Measurements from ENCODE around the gene FNBP1.
A peak's percentile ranks its signal among the peaks of the same experiment; 100 is the strongest.
"Not testable (repeated sequence)": the region's sequence is repeated elsewhere in the genome, so short reads cannot be mapped to it uniquely, and the experiment has no call there.

FNBP1 gene

DNA sequence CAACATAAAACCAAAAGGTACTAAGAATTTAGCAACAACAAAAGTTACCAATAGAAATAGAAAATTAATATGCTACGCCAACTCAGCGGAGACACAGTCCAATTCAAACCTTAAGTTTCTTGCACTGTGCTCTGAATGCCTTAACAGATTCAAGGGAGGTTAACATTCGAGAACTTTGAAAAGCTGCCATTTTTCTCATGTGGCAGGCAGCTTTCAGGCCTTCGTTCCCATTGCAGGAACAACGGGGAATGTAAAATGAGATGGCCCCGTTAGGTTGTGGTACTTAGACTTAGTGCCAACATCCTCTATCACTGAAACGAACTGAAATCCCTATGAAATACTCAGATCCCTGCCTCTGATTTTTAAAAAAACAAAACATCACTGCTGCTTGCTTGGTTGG, 22.4 kb downstream of the FNBP1 start:
- no peak for DNase-seq

DNA sequence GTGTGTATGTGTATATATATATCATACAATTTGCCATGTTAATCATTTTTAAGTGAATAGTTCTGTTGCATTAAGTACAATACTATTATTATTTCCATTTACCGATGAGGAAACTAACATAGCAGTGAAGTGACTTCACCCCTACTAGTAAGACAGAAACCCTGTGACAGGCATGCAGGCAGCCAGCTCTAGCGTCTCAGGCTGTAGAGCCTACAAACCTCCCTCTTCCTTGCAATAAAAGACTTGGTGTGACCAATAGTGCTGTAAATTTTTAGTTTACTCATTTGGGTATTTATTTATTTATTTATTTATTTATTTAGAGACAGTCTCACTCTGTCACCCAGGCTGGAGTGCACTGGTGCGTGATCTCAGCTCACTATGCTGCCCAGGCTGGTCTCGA, 24.7 kb downstream of the FNBP1 start:
- no peak for DNase-seq

DNA sequence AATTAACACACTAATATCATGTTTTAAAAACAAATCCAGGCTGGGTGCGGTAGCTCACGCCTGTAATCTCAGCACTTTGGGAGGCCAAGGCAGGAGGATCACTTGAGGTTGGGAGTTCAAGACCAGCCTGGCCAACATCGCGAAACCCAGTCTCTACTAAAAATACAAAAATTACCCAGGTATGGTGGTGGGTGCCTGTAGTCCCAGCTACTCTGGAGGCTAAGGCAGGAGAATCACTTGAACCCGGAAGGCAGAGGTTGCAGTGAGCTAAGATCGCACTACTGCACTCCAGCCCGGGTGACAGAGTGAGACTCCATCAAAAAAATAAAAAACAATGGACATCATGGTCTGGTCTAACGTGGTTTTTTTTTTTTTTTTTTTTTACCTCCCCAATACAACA, 25.5 kb downstream of the FNBP1 start:
- DNase-seq: not testable (repeated sequence)

DNA sequence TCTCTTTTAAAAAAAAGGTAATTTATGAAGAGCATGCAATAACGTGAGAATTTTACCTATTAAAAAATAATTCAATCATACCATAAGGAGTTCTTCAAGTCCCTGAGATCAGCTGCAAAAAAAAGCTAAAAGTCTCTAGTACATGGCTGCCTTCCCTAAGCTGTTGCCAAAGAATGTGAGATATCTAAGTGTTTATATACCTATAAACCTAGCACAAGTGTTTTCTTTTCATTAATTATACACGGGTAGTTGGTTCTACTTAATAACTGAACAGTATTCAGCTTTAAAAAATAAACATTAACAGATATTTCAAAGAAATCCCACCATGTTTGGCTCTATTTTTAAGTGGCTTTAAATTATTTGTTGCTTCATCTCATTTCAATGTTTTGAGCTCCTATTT, 25.9 kb downstream of the FNBP1 start:
- DNase-seq: no peak

DNA sequence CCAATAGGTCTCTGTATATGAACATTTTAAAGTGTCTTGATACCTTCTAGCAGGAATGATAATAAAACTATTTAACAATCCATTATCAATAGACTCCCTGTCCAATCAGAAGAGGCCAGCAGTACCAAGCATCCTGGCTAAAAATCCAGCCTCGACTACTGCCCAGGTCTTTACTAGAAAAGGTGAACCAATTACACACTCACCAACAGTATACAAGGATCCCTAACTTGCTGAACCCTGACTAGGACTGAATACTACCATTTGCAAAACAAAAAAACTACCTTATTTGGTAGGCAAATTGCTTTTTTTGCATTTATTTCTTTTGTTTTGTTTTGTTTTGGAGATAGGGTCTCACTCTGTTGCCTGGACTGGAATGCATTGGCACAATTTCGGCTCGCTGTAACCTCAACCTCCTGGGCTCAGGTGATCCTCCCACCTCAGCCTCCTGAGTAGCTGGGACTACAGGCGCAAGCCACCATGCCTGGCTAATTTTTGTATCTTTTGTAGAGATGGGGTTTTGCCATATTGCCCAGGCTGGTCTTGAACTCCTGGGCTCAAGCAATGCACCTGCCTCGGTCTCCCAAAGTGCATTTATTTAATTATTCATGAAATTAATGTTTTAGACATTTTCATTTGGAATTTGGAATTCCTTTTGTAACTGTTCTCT, 27.5 kb downstream of the FNBP1 start:
- no peak for DNase-seq

DNA sequence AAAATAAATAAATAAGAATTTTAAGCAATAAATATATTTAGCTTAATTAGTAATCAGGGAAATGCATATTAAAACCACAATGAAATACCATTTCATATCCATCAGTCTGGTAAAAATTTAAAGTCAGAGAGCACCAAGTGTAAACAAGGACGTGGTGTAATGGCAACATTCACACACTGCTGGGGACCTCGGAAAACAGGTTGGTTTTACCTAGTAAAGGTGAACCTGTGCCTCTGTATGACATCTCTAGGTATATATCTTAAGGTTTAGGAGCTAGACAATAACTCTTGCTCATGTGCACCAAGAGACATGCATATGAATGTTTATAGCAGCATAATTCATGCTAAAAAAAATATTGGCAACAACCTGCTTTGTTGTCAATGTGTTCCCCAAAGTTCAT, 29.7 kb downstream of the FNBP1 start:
- no peak for DNase-seq

DNA sequence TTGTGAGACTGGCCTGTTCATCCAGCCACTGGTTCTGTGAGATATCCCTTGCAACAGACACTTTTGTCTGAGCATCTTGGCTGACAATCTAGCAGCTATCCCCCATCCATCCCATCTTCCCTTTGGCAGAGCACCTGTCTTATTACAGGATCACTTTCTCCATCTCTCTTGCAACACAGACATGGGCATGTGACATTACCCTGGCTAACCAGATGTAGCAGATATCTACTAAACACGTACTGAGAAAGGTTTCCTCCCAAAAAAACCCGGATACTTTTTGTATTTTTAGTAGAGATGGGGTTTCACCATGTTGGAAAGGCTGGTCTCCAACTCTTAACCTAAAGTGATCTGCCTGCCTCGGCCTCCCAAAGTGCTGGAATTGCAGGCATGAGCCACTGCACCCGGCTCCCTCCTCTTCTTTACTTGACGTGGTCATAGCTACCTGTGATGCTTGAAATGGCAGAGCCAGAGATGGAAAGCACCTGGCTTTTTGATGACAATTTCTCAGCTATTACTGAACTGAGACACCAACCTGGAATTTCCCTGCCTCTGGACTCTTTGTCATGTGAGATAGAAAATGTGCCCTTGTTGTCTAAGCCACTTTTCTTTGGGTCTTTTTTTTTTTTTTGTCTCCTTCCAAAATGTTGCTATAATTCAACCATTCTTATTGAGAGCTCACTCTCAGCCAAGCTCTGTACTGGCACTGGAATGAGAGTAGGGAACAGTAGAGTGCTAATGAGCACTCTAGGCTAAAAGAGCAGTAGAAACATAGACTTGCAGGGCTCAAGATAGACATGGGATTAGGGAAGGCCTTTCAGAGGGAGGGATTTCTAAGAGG, 32.6 kb downstream of the FNBP1 start:
- peak; percentile 26 to 41 for DNase-seq

DNA sequence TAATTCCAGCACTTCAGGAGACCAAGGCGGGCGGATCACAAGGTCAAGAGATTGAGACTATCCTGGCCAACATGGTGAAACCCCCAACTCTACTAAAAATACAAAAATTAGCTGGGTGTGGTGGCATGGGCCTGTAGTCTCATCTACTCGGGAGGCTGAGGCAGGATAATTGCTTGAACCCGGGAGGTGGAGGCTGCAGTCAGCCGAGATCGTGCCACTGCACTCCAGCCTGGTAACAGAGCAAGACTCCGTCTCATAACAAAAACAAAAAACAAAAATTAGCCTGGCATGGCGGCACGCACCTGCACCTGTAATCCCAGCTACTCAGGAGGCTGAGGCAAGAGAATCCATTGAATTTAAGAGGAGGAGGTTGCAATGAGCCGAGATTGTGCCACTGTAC, 33.4 kb downstream of the FNBP1 start:
- DNase-seq: not testable (repeated sequence)

DNA sequence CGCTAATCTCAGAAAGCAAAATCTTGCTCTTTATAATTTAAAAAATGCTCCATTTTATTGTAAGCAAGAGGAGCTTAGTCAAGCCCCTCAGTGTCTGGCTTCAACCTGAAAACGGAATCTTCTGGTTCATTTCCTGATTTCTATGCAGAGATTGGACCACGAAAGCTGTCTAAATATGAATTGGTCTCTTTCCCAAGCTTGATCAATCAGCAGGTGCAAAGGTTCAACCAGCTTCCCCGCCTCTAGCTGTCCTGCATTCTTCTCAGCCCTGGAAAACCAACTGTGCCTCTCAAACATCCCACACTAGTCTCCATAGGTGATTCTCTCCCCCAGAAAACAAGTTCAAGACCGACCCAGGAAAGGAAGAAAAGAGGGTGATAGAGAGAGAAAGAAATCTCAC, 34.5 kb downstream of the FNBP1 start:
- DNase-seq: no peak

DNA sequence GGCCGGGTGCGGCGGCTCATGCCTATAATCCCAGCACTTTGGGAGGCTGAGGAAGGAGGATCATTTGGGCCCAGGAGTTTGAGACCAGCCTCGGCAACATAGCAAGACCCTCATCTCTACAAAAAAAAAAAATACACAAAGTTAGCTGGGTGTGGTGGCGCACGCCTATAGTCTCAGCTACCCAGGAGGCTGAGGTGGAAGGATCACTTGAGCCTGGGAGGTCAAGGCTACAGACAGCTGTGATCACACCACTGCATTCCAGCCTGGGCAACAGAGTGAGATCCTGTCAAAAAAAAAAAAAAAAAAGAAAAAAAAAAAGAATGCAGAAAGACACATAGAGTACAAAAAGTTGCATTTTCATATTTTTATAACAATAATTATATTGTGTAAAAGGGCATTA, 36.0 kb downstream of the FNBP1 start:
- DNase-seq: not testable (repeated sequence)

DNA sequence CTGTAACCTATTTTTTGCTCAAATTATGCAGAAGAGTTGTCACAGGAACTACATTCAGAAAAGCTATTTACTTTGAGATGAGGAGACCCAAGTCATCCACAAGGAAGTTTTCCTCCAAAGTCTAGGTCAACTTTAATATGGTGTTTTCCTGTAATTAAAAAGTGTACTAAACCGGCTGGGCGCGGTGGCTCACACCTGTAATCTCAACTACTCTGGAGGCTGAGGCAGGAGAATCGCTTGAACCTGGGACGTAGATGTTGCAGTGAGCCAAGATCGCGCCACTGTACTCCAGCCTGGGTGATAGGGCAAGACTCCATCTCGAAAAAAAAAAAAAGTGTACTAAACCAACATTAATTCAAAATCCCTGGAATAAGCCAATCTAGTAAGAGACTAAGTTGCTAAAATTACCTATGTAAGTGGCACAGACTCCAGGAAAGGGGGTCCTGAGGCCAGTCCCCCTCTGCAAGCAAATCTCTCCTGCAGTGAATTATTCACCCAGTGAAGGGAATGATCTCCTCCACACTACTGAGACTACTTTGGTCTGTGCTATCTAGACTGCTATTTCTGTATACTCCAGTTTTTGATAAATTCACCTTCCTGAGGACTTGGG, 38.9 kb downstream of the FNBP1 start:
- no peak for DNase-seq

DNA sequence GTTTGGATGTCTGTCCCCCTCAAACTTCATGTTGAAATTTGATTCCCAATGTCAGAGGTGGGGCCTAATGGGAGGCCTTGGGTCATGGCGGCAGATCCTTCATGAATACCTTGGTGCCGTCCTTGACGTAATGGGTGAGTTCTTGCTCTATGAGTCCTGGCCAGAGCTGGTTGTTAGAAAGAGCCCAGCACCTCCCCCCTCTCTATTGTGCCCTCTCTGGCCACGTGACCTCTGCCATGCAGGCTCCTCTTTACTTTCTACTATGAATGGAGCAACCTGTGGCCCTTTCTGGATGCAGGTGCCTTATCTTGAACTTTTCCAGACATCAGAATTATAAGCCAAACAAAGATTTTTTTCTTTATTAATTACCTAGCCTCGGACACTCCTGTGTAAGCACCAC, 40.7 kb downstream of the FNBP1 start:
- no peak for DNase-seq

DNA sequence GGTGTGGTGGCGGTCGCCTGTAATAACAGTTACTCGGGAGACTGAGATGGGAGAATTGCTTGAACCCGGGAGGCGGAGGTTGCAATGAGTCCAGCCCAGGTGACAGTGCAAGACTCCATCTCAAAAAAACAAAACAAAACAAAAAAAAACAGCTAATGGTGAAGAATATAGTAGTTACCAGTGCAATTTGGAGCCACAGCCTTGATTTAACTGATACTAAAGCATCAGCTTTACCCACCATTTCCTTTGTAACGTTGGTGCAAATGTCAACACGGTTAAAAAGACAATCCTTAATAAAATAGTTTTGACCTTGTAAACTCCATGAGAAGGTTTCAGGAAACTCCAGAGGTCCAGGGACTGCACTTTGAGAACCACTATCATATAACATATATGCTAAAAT, 41.8 kb downstream of the FNBP1 start:
- DNase-seq: no peak

DNA sequence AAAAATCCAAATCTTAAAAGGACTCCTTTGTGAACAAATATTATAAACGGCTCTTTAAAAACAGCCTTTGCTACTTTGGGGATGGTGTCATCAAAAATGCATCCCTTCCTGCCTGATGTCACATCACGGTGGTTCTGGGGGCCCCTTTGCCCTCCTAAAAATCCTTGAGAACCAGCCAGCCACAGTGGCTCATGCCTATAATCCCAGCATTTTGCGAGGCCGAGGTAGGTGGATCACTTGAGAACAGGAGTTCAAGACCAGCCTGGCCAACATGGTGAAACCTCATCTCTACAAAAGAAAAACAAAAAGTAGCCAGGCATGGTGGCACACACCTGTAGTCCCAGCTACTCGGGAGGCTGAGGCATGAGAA, 43.9 kb downstream of the FNBP1 start:
- no peak for DNase-seq

DNA sequence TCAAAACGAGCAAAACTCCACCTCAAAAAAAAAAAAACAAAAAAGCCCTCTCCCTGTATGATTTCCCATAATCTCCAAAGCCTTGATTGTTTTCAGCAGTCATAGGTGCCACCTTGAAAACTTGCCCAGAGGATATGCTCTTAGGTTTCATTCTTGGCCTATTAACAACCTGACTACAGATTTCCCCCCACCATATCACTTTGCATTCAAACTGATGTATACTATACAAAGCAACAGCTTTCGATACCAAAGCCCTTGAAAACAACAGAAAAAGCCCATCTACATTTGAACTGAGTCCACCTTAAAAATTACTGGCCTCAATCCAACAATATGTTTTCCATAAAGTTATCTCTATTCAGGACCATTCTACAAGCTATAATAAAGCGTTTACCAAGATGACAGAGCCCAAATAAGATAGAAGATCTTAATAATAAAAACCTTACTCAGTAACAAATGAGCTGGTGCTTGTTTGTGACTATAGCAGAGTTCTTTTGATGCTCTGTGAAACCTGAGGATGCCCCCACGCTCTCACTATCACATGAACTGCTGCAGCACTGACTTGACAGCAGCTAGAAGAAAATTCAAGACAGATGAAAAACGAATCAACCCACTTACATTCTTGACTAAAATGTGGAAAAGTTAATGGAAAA, 44.4 kb downstream of the FNBP1 start:
- DNase-seq: no peak

DNA sequence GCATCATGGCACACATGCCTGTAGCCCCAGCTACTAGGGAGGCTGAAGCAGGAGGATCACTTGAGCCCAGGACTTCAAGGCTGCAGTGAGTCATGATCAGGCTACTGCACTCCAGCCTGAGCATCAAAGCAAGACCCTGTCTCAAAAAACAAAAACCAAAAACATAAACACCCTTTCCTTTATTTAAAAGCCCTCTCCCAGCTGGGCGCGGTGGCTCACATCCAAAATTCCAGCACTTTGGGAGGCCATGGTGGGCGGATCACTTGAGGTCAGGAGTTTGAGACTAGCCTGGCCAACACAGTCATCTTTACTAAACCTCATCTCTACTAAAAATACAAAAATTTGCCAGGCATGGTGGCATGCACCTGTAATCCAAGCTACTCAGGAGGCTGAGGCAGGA, 45.3 kb downstream of the FNBP1 start:
- DNase-seq: not testable (repeated sequence)

DNA sequence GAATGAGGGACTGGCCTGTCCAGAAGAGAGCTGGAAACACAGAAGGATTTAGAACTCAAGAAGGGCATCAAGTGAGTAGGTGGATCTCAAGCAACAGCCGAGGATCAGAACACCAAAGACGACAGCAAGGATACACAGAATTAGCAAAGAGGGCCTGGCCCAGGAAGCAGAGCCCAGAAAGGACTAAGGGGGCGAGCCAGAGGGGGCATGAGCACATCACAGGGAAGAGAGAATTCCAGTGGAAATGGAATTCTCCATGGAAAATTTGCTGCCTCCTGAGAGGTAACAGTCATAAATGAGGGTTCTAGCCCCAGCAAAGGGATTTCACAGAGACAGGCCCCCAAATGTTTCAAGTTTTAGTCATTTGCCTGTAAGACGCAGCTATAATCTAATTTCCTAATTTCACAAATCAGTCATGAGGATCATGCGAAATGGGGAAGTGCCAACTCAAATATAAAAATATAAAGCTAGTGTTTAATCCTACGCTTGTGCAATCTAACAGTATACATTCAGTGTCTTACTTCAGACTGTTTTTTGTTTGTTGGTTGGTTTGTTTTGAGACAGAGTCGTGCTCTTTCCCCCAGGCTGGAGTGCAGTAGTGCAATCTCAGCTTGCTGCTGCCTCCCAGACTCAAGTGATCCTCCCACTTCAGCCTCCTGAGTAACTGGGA, 46.7 kb downstream of the FNBP1 start:
- no peak for DNase-seq

DNA sequence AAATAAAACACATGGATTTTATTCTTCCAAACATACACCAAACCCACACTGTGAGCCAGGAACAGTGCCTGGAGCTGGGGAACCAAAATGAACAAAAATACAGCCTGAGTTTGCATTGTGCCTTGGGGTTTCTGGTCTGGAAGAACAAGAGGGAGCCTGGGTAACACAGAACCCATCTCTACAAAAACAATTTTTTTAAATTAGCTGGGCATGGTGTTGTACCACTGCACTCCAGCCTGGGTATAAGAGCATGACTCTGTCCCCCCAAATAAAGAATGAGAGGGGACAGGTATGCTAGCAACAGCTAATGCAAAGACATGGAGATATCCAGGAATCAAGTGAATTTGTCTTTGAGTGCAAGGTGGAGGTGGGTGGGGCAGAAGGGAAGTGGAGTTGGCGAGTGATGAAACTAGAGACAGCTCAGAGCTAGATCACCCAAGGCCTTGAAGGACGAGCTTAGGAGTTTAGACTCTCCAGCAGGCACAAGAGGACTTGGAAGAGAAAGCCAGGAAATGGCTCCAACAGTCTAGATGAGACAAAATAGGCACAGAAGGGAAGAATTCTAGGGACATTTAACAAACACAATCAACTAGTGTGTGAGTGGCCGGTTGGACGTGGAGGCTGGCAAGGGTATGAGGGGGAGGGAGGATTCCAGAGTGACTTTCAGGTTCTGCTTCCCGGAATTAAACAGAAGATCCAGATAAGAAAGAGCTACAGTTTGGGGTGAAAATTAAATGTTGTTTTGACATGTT, 47.4 kb downstream of the FNBP1 start:
- DNase-seq: peak in 1 of 2 experiments; percentile 15

DNA sequence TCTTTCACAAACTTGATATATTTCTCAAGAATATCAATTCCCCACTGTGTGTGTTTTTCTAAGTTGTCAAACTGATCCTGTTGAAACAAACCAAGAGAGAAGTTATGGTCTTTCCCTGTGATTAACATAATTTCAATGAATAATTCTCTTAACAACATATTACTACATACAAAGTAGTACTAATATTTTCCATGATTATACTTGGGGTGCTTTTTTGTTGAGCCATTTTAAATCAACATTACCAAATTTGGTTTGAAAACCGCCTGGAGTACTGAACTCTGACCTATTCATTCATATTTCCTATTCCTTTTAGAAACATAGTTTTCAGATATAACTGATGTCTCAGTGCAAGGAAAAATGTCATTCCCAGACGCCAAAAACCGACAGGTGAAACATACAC, 48.1 kb downstream of the FNBP1 start:
- DNase-seq: no peak

DNA sequence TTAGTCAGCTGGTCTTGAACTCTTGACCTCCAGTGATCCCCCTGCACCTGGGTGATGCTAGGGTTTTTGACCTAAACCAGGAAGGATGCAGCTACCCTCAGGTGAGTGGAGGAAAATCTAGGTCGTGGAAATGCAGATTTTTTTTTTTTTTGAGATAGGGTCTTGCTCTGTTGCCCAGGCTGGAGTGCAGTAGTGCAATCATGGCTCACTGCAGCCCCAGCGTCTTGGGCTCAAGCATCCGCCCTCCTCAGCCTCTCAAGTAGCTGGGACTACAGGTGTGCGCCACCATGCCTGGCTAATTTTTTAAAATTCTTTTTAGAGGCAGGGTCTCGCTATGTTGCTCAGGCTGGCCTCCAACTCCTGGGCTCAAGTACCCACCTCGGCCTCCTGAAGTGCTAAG, 51.9 kb downstream of the FNBP1 start:
- DNase-seq: not testable (repeated sequence)

DNA sequence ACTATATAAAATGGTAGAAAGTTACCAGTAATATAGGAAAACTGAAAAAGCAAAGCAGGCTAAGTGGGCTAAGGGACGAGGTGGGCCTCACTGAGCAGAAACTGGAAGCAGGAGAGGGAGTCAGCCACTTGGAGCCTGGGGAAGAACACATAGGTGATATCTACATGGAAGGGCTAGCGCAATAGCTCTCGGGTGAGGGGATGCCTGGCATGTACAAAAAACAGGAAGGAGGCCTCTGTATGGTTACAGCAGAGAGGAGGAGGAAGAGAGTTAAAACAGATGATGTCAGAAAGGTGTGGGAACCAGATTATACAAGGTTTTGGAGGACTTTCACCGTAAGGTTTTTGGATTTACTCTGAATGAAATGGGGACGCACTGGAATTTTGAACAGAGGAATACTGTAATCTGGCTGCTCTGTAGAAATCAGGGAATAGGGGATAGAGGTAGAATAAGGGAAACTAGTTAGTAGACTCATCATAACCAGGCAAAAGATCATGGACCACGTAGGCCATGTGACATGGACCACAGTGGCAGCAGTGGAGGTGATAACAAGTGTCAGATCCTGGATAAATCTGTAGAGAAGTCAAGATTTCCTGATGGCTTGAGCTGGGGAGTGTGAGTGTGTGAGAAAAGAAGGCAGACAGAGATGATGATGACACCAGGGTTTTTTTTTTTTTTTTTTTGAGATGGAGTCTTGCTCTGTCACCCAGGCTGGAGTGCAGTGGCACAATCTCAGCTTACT, 52.5 kb downstream of the FNBP1 start:
- no peak for DNase-seq

DNA sequence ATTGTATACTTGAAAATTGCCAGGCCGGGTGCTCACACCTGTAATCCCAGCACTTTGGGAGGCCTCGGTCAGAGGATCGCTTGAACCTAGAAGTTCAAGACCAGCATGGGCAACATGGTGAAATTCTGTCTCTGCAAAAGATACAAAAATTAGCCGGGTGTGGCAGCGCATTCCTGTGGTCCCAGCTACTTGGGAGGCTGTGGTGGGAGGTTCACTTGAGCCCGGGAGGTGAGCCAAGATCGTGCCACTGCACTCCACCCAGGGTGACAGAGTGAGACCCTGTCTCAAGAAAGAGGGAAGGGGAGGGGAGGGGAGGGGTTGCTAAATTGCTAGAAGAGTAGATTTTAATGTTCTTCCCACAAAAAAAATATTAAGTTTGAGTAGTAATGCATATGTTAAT, 53.2 kb downstream of the FNBP1 start:
- no peak for DNase-seq
